GM06990 (cell line): ENCODE measurements around the gene FGF4.

ENCODE experiments used
- DNase-seq: peaks from one replicate; pipeline ENCODE4 v3.0.0-alpha.2; 2011; ENCODE audit not compliant: insufficient read length; ENCODE audit errors: extremely low read depth
- H3K27me3 ChIP-seq: replicated peaks from 2 replicates; pipeline ENCODE4 v1.6.0; 2011; ENCODE audit warnings: low read length; ENCODE audit not compliant: control insufficient read depth, insufficient read depth
- H3K36me3 ChIP-seq: 2 replicates; pipeline ENCODE4 v1.5.1; 2011; ENCODE audit warnings: low read length; ENCODE audit not compliant: control insufficient read depth, insufficient read depth
- H3K4me3 ChIP-seq: replicated peaks from 2 replicates; pipeline ENCODE4 v1.5.1; 2011; ENCODE audit warnings: low read depth, mild to moderate bottlenecking, control low read depth, low read length
- CTCF ChIP-seq: IDR thresholded peaks from 2 replicates; pipeline ENCODE4 v1.5.1; 2011; ENCODE audit warnings: low read length, control low read depth, mild to moderate bottlenecking, inconsistent platforms; ENCODE audit not compliant: insufficient read depth, poor library complexity, severe bottlenecking

FGF4 gene

GRCh38 chr11:69815973-69816372, 40.8 kb upstream of the FGF4 start:
- no peak for DNase-seq
- no peak overlapping the region for H3K4me3 ChIP-seq
- TF ChIP-seq CTCF, result no peak
- H3K27me3 ChIP-seq, result no peaks in the 10 kb centered on the region; the same call in none of the 2 replicates
- H3K36me3 ChIP-seq, result no peaks in the 10 kb centered on the region

- Histone ChIP-seq H3K4me3 (no peak overlapping the region), H3K27me3 (no peaks in the 10 kb centered on the region; the same call in 1 of the 2 replicates), H3K36me3 (no peaks in the 10 kb centered on the region)
- no peak for TF ChIP-seq CTCF
- no peak for DNase-seq
These were observed 39.8 kb upstream of the FGF4 start for GRCh38 chr11:69814902-69815301.

- Histone ChIP-seq H3K27me3 (no peaks in the 10 kb centered on the region; the same call in 1 of the 2 replicates), H3K4me3 (no peak overlapping the region), H3K36me3 (no peaks in the 10 kb centered on the region)
- no peak for TF ChIP-seq CTCF
- no peak for DNase-seq
These were observed 39.3 kb upstream of the FGF4 start for GRCh38 chr11:69814411-69814810.

DNA sequence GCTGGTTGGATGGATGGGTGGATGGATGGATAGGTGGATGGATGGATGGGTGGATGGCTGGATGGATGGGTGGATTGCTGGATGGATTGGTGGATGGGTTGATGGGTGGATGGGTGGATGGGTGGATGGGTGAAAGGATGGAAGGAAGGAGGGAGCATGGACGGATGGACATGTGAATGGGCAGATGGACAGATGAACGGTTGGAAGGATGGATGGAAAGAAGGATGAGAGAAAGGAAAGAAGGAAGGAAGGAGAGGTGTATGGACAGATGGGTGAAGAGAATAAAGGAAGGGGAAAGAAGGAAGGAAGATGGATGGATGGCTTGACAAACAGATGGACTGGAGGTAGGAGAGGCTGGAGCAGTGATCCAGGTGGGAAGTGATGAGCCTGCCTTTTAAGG, 38.7 kb upstream of the FGF4 start:
- TF ChIP-seq CTCF, result no peak
- no peak overlapping the region for H3K4me3 ChIP-seq
- H3K36me3 ChIP-seq, result no peaks in the 10 kb centered on the region
- DNase-seq, result no peak
- H3K27me3 ChIP-seq, result no peaks in the 10 kb centered on the region; the same call in 1 of the 2 replicates

DNA sequence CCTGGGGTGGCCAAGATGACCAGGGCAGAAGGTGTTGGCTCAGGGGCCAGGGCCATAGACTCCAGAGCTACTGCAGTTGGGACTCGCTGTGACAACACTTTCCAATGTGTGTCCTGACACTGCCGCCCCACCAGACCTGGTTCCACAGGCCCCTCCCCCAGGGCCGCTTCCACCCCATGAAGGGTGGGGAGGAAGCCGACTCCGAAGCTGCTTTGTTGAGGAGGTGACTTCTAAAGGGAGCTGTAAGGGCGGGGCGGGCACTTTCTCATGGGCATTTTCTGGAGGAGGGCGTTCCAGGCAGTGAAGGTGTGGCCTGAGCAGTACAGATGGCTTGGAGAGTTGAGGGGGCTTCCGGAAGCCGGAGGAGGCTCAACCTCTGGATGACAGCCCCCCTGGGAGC, 37.8 kb upstream of the FGF4 start:
- Histone ChIP-seq H3K36me3 (no peaks in the 10 kb centered on the region), H3K27me3 (no peaks in the 10 kb centered on the region; the same call in 1 of the 2 replicates), H3K4me3 (no peak overlapping the region)
- DNase-seq, result no peak
- TF ChIP-seq CTCF, result no peak

DNA sequence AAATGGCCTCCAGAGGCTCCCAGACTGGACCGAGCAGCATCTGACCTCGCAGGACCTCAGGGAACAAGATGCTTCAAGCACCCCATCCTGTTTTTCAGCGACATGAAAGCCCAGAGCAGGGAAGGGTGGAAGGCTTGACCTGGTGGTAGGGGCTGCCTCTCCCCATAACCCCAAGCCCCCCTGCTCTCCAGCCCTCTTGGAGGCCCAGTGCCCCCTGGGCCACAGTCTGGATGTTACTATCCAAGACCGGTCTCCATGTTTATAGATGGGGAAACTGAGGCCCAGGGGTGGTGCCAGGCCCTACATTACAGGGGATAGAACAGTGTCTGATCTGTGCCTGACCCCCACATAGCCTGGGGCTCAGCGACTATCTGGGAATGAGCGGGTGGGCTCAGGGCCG, 37.1 kb upstream of the FGF4 start:
- H3K27me3 ChIP-seq, result no peaks in the 10 kb centered on the region; the same call in 1 of the 2 replicates
- H3K36me3 ChIP-seq, result no peaks in the 10 kb centered on the region
- TF ChIP-seq CTCF, result no peak
- no peak for DNase-seq
- H3K4me3 ChIP-seq, result no peak overlapping the region
